GM21360 (cell line): ENCODE data around the gene PHKA2.
"Not testable (repeated sequence)": the region's sequence is repeated elsewhere in the genome, so short reads cannot be mapped to it uniquely, and the experiment has no call there.

Source experiments
- ATAC-seq: cut with Tn5 transposase; IDR thresholded peaks from one replicate; pipeline ENCODE4 v1.9.1; 2021; ENCODE audit warnings: mild to moderate bottlenecking, moderate library complexity; ENCODE audit not compliant: unreplicated experiment

PHKA2 gene

DNA sequence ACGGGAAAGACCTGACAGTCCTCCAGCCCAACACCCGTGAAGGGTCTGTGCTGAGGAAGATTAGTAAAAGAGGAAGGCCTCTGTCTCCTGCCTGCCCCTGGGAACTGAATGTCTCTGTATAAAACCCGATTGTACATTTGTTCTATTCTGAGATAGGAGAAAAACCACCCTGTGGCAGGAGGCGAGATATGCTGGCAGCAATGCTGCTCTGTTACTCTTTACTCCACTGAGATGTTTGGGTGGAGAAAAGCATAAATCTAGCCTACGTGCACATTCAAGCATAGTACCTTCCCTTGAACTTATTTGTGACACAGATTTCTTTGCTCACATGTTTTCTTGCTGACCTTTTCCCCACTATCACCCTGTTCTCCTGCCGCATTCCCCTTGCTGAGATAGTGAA is 3.7 kb downstream of the PHKA2 start:
- ATAC-seq = not testable (repeated sequence)

GRCh38 chrX:18974993-18975392 is 8.9 kb downstream of the PHKA2 start:
- no peak for ATAC-seq

DNA sequence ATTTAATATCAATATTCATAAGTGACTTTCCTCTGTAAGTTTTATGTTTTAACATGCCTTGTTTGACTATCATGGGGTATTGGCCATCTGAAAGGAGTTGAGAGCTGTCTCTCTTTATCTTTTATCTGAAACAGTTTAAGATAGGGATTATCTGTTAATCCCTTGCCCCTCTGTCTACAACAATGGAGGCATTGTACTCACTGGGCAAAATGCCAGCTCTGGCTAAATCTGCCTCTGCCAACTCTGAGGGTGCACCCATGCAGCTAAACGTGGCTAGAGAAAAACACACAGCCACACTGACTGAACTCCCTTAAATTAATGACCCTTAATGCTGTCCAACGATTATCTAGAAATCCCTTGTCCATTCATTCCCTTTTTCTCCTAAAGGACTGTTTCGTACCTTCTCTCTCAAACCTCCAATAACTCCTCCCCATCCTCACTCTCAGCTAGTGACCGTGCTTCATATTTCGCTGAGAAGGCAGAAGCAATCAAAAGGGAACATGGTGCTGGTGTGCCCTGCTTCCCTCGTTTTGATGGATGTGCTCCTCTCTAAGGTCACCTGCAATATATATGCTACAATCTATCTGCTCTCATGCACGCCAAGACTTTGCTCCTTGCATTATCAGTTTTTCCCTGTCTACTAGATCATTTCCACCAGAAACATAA is 10.3 kb downstream of the PHKA2 start:
- ATAC-seq = no peak

- no peak for ATAC-seq
Measured at GRCh38 chrX:18971506-18971905, 12.4 kb downstream of the PHKA2 start.

GRCh38 chrX:18970465-18970864 is 13.4 kb downstream of the PHKA2 start:
- ATAC-seq = no peak

DNA sequence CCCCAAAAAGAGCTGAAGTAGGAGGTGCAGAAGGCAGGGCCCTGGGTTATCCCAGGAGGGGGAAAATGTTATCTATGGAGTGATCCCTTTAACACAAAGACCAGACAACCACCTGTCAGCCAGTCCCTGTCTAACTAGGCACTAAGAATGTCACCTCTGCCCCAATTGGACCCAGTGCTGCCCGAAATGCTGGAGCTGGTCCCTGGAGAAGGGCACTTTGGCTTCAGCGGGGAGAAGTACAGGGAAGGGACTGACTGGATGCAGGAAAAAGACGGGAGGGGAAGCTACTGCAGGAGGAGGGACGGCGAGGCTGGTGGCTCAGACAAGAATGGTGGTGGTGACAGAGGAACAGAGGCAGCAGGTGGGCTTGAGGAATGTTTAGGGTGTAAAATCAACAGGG is 17.3 kb downstream of the PHKA2 start:
- ATAC-seq = no peak

DNA sequence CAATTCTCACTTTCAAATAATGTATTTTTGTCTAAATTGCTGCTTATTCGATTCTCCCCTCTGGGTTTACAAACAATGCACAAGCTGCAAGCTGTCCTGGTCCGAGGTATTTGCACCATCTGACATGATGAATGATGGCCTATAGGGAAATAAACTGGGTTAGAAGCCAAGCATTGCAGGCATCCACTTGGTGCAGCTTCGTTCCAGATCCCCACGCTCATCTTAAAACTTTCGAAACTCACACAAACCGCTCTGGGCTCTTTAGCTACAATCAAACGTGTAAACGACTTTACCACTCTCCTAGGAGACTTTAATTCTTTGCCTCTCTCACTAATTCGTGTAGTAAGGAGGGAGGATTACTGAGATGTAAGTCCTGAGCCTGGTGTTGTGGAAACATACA is 19.0 kb downstream of the PHKA2 start:
- no peak for ATAC-seq

GRCh38 chrX:18964026-18964425 is 19.9 kb downstream of the PHKA2 start:
- no peak for ATAC-seq

DNA sequence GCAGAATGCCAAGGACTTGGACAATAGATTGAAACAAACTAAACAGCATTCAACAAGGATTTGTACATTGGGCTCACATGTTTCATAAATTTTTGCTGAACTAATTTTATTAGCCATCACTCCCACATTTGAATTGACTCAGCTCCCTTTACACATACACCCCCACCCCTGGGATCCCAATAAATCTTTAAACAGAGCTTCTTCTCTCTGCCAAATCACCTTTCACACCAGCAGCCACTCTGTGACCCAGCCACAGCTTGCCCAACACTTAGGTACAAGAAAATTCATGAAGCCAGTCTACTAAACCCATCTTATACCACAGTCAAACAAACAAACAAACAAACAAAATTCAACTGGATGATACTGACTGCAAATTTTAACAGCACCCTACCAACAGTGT is 21.6 kb downstream of the PHKA2 start:
- no peak for ATAC-seq

- no peak for ATAC-seq
Measured at GRCh38 chrX:18961686-18962085, 22.2 kb downstream of the PHKA2 start.

GRCh38 chrX:18956303-18957032 is 27.4 kb downstream of the PHKA2 start:
- no peak for ATAC-seq

DNA sequence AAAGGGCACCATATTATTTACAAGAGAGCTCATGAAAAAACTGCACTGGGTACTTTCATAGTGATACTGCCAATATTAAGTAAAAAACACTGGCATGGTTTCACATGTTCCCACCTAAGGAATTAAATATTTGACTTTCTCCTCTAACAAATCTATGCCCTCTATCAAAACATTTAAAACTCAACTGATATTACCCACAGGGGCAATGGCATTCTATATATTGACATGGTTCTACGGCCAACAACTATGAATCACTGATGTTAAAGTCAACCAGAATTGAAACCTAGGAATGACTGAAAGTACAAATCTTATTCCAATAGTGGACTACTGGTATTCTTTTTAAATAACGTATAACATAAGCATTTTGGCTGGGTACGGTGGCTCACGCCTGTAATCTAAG is 28.2 kb downstream of the PHKA2 start:
- ATAC-seq = no peak

DNA sequence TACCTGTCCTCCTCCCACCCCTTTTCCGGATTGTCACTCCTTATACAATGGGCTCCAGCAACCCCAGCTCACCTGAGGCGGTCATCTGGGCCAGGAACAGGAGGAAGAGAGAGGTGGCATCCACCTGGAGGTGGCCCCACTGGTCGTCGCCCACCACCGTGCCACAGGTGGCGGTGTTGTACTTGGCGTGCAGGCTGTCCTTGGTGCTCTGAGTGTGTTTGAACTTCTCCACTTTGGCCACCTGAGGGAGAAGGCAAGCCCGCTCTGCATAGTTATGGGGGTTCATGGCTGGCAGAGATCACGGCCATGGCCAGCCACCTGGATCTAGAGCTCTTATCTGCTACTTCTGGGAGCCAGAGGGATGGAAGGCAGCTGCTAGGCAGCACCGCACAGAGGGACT is 32.9 kb downstream of the PHKA2 start:
- no peak for ATAC-seq

- ATAC-seq = no peak
Measured at GRCh38 chrX:18949944-18950301, 34.0 kb downstream of the PHKA2 start.

GRCh38 chrX:18949291-18949943 is 34.5 kb downstream of the PHKA2 start:
- no peak for ATAC-seq

- no peak for ATAC-seq
Measured at GRCh38 chrX:18946611-18947010, 37.3 kb downstream of the PHKA2 start.

DNA sequence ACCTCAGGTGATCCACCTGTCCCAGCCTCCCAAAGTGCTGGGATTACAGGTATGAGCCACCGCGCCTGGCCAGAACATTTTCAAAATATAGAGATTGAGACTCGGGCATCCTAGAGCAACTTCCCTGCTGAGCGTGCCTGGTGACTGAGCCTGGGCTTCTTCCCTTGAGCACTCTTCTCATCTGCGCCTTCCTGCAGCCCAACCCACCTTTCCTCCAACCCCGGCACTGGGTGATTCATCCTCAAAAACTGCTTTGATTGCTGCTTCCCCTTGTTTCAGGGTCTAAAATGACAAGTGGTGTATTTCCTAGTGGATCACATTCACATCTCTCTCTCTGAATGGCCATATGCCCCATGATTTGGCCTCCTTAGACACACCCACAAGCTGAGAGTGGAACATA is 37.8 kb downstream of the PHKA2 start:
- ATAC-seq = no peak

GRCh38 chrX:18945483-18945882 is 38.4 kb downstream of the PHKA2 start:
- no peak for ATAC-seq

DNA sequence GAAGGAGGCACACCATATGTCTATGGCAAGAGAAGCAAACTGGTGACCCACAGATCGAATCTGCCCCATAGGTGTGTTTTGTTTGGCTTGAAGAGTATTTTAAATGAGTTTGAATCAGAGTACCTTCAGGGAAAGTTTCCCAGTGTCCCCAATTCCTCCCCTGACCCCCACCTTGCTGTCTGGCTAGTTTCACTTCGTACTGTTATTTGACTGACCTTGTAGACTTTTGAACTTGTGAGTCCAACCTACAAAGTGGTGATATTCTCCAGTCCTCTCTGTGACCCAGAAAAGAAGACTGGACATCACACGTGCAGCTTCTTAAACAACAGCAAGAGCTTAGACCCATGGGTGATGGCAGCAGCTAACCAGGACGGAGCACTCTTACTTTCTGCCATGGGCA is 39.4 kb downstream of the PHKA2 start:
- no peak for ATAC-seq

GRCh38 chrX:18941896-18942295 is 42.0 kb downstream of the PHKA2 start:
- ATAC-seq = no peak

GRCh38 chrX:18938710-18939109 is 45.2 kb downstream of the PHKA2 start:
- no peak for ATAC-seq

GRCh38 chrX:18937173-18937572 is 46.7 kb downstream of the PHKA2 start:
- ATAC-seq = no peak
